AG04450 (cell line): ENCODE measurements around the gene GPSM1. TPM values are rescaled to one million over a fixed set of nuclear protein-coding genes. Genes with fewer than 3 reads are reported as not detected.

Experiments used
- CTCF ChIA-PET: fragments of 300-600, 350-600 bp; formaldehyde crosslinking; extraction: SDS; loops from one replicate; lab custom pipeline; 2022; ENCODE audit warnings: antibody characterized with exemption, inconsistent platforms; lab: Charles Lee
- POLR2A ChIA-PET: fragments of 350-600 bp; formaldehyde crosslinking; extraction: SDS; loops from one replicate; lab custom pipeline; 2021; ENCODE audit warnings: antibody characterized with exemption, inconsistent platforms; lab: Yijun Ruan, JAX
- DNase-seq: peaks from one replicate; pipeline ENCODE4 v3.0.0-alpha.2; 2011; ENCODE audit warnings: low read depth, low spot score
- H3K27ac ChIP-seq: one replicate; pipeline ENCODE4 v1.5.1; 2012; ENCODE audit warnings: low read depth, low read length, control low read depth
- H3K27me3 ChIP-seq: one replicate; pipeline ENCODE4 v1.6.0; 2012; ENCODE audit warnings: low read length; ENCODE audit not compliant: control insufficient read depth, insufficient read depth
- H3K4me3 ChIP-seq: 2 replicates; pipeline ENCODE4 v1.5.1; 2011; ENCODE audit warnings: mild to moderate bottlenecking, low read depth, low read length, control low read depth
- H3K9me3 ChIP-seq: 2 replicates; pipeline ENCODE4 v1.5.1; 2012; ENCODE audit warnings: low read length; ENCODE audit not compliant: control insufficient read depth, insufficient read depth
- polyA plus RNA-seq: library from polyadenylated mRNA; depleted of rRNA; stranded (reverse); fragments of >200 nt; gene quantifications from 2 replicates; pipeline ENCODE4 v1.2.3, GENCODE V29; 2011
- TF ChIP-seq, protein P1 (sequence below): IDR thresholded peaks from 2 replicates; pipeline ENCODE4 v1.5.1; 2011; ENCODE audit warnings: low read depth, low read length, control low read depth, inconsistent platforms

Gene GPSM1
- polyA plus RNA-seq, 1 experiment = 22.5 TPM

DNA sequence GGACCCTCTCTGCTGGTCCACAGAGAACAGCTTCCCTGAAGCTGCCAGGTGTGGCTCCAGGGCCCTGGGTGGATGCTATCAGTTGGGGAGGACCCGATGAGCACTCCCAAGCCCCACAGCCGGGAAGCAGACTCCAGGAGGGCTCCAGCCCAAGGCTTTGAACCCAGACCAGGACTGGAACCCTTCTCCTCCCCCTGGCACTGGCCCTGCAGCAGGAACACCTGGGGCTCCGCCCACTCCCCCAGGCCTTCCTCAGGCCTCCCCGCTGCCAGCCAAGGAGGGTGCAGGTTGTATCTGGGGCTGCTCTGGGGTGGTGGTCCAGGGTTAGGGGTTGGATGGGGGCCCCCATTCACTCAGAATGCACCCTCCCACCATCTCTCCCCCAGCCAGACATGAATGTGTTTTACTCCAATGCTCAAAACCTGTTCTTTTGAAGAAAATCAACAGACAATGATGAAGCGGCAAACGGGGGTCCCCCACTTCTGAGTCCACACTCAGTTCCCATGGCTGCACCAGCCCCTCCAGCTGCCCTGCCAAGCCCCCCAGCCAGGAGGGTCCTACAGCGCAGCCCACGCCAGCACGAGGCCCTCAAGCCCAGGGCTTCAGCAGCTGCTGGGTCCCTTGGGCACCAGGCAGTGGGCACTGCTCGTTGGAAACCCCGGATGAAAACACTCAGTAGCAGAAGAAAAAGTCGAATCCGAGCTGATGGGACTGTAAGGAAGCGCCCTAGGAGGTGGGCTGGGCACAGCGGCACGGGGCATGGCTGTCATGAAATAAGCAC is 46.6 kb upstream of the GPSM1 start:
- H3K27ac ChIP-seq = no peak overlapping the region
- POLR2A ChIA-PET = no interaction called here
- CTCF ChIA-PET = no interaction called here
- peaks cover 16% of the 10 kb centered on the region for H3K9me3 ChIP-seq
- H3K27me3 ChIP-seq = peaks cover 41% of the 10 kb centered on the region
- TF ChIP-seq, protein P1, sequence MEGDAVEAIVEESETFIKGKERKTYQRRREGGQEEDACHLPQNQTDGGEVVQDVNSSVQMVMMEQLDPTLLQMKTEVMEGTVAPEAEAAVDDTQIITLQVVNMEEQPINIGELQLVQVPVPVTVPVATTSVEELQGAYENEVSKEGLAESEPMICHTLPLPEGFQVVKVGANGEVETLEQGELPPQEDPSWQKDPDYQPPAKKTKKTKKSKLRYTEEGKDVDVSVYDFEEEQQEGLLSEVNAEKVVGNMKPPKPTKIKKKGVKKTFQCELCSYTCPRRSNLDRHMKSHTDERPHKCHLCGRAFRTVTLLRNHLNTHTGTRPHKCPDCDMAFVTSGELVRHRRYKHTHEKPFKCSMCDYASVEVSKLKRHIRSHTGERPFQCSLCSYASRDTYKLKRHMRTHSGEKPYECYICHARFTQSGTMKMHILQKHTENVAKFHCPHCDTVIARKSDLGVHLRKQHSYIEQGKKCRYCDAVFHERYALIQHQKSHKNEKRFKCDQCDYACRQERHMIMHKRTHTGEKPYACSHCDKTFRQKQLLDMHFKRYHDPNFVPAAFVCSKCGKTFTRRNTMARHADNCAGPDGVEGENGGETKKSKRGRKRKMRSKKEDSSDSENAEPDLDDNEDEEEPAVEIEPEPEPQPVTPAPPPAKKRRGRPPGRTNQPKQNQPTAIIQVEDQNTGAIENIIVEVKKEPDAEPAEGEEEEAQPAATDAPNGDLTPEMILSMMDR = no peak
- no peak overlapping the region for H3K4me3 ChIP-seq
- DNase-seq = no peak

GRCh38 chr9:136281421-136282271 is 45.7 kb upstream of the GPSM1 start:
- peaks cover 16% of the 10 kb centered on the region for H3K9me3 ChIP-seq
- H3K27ac ChIP-seq = no peak overlapping the region
- CTCF ChIA-PET = no interaction called here
- TF ChIP-seq, protein P1 = no peak
- H3K27me3 ChIP-seq = peaks cover 36% of the 10 kb centered on the region
- no peak overlapping the region for H3K4me3 ChIP-seq
- POLR2A ChIA-PET = no interaction called here
- no peak for DNase-seq

GRCh38 chr9:136282272-136282861 is 45.0 kb upstream of the GPSM1 start:
- POLR2A ChIA-PET = no interaction called here
- no peak overlapping the region for H3K27ac ChIP-seq
- peaks cover 41% of the 10 kb centered on the region for H3K27me3 ChIP-seq
- H3K4me3 ChIP-seq = no peak overlapping the region
- CTCF ChIA-PET = interaction anchor here (0.8 to 2.6 kb wide), 4 partner anchors 57 to 114 kb away, joined by 3 to 10 read pairs (median 8); no protein-coding TSS in a partner anchor
- TF ChIP-seq, protein P1 = no peak
- peaks cover 16% of the 10 kb centered on the region for H3K9me3 ChIP-seq
- no peak for DNase-seq

GRCh38 chr9:136283291-136284235 is 43.8 kb upstream of the GPSM1 start:
- POLR2A ChIA-PET = interaction anchor here (1.1 kb wide), 1 partner anchor 97 kb away, joined by 3 read pairs; no protein-coding TSS in a partner anchor

More at GRCh38 chr9:136283291-136284235, 43.8 kb upstream of the GPSM1 start:
- no peak overlapping the region for H3K4me3 ChIP-seq
- H3K27ac ChIP-seq = no peak overlapping the region
- TF ChIP-seq, protein P1 = peak; percentile 81
- CTCF ChIA-PET = interaction anchor here (0.5 to 2.6 kb wide), 16 partner anchors 8 to 315 kb away, joined by 3 to 10 read pairs (median 3); no protein-coding TSS in a partner anchor
- peaks cover 16% of the 10 kb centered on the region for H3K9me3 ChIP-seq
- peak; percentile 20 for DNase-seq
- H3K27me3 ChIP-seq = peaks cover 47% of the 10 kb centered on the region
